ENCODE results near the gene HTR1D. TPM values are rescaled to one million over a fixed set of nuclear protein-coding genes. Genes with fewer than 3 reads are reported as not detected.
A peak's percentile ranks its signal among the peaks of the same experiment; 100 is the strongest.
"Not testable (repeated sequence)": the region's sequence is repeated elsewhere in the genome, so short reads cannot be mapped to it uniquely, and the experiment has no call there.

The HTR1D gene, protein sequence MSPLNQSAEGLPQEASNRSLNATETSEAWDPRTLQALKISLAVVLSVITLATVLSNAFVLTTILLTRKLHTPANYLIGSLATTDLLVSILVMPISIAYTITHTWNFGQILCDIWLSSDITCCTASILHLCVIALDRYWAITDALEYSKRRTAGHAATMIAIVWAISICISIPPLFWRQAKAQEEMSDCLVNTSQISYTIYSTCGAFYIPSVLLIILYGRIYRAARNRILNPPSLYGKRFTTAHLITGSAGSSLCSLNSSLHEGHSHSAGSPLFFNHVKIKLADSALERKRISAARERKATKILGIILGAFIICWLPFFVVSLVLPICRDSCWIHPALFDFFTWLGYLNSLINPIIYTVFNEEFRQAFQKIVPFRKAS
- not detected for total RNA-seq

DNA sequence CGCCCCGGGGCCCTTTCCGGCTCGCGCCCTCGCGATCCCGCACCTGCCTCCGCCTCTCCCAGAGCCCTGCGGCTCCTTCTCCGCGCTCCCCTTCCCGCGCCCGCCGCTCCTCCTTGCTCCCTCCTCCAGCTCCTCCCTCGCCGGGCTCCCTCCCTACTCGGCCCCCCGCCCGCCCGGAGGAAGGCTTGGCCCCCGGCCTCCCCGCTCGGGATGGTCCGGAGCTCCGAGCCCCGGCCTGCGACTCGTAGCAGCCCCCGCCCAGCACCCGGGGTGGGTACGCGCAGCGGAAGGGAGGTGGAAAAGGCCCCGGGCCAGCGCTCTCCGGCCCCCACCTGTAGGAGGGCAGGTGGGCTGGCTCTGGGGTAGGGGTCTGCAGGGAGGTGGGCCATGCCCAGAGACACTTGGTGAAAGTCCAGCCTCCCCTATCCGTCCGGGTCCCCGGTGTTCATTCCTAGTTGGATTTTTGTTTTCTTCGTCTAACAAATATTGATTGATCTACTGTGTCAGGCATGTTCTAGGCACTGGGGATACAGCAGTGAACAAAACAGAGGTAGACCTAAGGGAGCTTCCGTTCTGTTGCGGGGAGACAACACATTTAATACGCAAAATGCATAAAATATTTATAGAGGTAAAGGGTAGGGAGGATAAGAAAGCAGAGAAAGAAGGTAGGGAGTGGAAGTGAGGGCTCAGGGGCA, at the start of gene HTR1D:
Gene HTR1D (minus strand): TSS at position 82 of the 695 bp plus-strand sequence. CDS start 23,283 bp downstream, outside the sequence.
- Mint-ChIP-seq H3K27me3 (ENCODE audit: low read depth) (peaks cover 65% of the 10 kb centered on the region), H3K27ac (no peak within 1 kb of the TSS), H3K4me1 (ENCODE audit: low read depth) (no peaks in the 10 kb centered on the region), H3K4me3 (peak within 1 kb of the TSS; percentile 64 to 66), H3K36me3 (ENCODE audit: insufficient read depth in 2 of 2) (no peaks in the 10 kb centered on the region), H3K9me3 (no peaks in the 10 kb centered on the region)
- ATAC-seq (replicated peaks in 1 of 2) (peak in 1 of 2 donors; percentile 19), DNase-seq (peak in 1 of 2 donors; percentile 4)

DNA sequence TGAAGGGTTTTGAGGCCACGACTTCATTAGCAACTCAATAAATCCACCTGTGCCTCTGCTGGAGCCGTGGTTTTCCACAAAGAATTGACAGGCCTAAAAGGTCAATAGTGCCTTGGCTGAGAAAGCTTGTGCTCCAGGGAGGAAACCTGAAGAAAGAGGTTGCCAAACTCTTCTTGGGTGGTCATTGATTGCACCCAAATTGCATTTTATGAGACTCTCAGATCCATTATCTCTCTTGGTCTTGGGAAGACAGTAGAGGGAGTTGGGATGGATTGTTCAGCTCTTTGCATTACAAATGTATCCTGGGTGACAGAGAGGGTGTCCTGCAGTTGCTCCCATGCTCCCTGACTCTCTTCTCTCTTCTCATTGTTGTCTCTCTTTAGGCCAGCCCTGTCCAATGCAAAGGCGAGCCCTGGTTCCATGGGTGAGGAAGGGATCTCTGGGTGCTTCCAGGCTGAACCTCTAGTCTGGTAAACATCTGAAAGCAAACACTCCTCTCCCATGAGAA, 46.1 kb upstream of the HTR1D start:
- ATAC-seq (replicated peaks in 1 of 2) = no peak
- Mint-ChIP-seq H3K4me3 (no peak overlapping the region), H3K27me3 (ENCODE audit: low read depth) (no peaks in the 10 kb centered on the region), H3K36me3 (ENCODE audit: insufficient read depth in 2 of 2) (no peaks in the 10 kb centered on the region), H3K27ac (no peak overlapping the region), H3K4me1 (ENCODE audit: low read depth) (no peaks in the 10 kb centered on the region), H3K9me3 (no peaks in the 10 kb centered on the region)
- no peak for DNase-seq

DNA sequence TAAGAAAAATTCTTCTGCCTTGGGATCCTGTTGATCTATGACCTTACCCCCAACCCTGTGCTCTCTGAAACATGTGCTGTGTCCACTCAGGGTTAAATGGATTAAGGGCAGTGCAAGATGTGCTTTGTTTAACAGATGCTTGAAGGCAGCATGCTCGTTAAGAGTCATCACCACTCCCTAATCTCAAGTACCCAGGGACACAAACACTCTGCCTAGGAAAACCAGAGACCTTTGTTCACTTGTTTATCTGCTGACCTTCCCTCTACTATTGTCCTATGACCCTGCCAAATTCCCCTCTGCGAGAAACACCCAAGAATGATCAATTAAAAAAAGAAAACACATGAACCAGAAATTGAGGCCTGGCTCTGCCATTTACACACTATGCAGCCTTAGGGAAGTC, 40.8 kb upstream of the HTR1D start:
- ATAC-seq (replicated peaks in 1 of 2); H3K4me1 Mint-ChIP-seq (ENCODE audit: low read depth); H3K27me3 Mint-ChIP-seq (ENCODE audit: low read depth); DNase-seq; H3K36me3 Mint-ChIP-seq (ENCODE audit: insufficient read depth in 2 of 2); H3K4me3 Mint-ChIP-seq; H3K9me3 Mint-ChIP-seq; H3K27ac Mint-ChIP-seq: not testable (repeated sequence)

DNA sequence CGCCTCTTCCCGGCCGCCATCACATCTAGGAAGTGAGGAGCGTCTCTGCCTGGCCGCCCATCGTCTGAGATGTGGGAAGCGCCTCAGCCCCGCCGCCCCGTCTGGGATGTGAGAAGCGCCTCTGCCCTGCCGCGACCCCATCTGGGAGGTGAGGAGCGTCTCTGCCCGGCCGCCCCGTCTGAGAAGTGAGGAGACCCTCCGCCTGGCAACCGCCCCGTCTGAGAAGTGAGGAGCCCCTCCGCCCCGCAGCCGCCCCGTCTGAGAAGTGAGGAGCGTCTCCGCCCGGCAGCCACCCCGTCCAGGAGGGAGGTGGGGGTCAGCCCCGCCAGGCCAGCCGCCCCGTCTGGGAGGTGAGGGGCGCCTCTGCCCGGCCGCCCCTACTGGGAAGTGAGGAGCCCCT, 40.1 kb upstream of the HTR1D start:
- H3K27ac Mint-ChIP-seq; H3K9me3 Mint-ChIP-seq; H3K36me3 Mint-ChIP-seq (ENCODE audit: insufficient read depth in 2 of 2); ATAC-seq (replicated peaks in 1 of 2); H3K4me1 Mint-ChIP-seq (ENCODE audit: low read depth); DNase-seq; H3K27me3 Mint-ChIP-seq (ENCODE audit: low read depth); H3K4me3 Mint-ChIP-seq: not testable (repeated sequence)

DNA sequence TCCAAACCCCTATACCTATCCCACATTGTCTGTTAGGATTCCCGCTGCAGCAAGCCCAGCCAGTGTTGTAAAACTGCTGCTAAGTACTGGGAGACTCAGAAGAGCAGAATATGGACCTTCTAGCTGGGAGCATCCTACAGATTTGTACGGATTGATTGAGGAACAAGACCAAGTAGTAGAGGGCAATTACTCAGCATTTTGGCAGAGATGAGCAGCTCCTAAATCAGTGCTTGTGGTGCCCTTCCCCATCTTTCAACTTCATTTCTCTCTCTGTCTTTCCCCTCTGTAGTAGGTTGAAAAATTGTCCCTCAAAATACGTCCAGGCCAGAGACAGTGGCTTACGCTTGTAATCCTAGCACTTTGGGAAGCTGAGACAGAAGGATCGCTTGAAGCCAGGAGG, 37.3 kb upstream of the HTR1D start:
- Mint-ChIP-seq H3K27ac (no peak overlapping the region), H3K4me3 (no peak overlapping the region), H3K36me3 (ENCODE audit: insufficient read depth in 2 of 2) (no peaks in the 10 kb centered on the region), H3K9me3 (no peaks in the 10 kb centered on the region), H3K4me1 (ENCODE audit: low read depth) (no peaks in the 10 kb centered on the region), H3K27me3 (ENCODE audit: low read depth) (no peaks in the 10 kb centered on the region)
- ATAC-seq (replicated peaks in 1 of 2) = no peak
- DNase-seq = no peak

DNA sequence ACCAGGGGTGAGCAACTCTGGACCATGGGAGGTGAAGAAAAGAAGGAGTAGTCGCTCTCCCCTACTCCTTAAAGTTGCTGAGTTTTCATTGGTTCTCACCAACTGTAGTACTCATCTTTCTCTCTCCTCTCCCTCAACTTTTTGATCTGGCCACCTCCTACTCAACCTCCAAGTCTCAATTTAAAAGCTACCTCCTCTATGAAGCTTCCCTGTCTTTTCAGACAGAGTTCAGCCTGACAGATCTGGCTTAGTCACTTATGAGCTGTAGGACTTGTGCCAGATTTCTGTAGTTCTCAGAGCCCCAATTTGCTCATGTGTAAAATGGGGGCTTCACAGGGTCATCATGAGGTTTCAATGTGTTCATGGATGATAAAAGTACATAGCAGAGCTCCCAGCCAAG, 34.5 kb upstream of the HTR1D start:
- Mint-ChIP-seq H3K36me3 (ENCODE audit: insufficient read depth in 2 of 2) (no peaks in the 10 kb centered on the region), H3K4me1 (ENCODE audit: low read depth) (no peaks in the 10 kb centered on the region), H3K4me3 (no peak overlapping the region), H3K9me3 (no peaks in the 10 kb centered on the region), H3K27me3 (ENCODE audit: low read depth) (no peaks in the 10 kb centered on the region), H3K27ac (no peak overlapping the region)
- DNase-seq (no peak), ATAC-seq (replicated peaks in 1 of 2) (no peak)

DNA sequence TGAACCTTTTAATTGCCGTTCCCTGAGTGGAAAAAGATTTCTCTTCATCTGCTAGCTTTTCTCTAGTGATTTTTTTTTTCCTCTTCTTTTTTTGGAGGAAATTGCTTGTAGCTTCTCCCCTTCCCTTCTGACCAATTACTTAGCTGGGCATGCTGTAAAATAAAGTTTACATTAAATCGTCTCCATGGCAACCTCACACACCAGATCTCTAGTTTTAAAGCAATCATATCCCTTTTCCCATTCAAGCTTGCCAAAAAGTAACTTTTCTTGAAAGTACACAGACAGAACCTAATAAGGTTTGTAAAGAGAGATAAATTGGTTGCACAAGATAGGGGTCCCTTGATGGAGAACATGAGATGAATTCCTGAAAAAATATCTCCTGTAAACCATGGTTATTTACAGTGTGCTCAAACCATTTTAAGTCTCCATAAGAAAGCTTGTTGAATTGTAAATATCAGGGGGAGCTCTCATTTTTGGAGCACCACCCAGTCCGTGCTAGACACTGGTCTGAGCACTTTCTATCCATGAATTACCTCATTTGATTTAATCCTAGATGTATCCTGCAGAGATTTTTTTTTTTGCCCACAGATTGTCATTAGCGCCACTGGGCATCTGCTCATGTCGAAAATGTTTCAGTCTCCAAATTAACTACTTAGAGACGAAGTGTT, 32.6 kb upstream of the HTR1D start:
- no peak for DNase-seq
- ATAC-seq (replicated peaks in 1 of 2) = no peak
- Mint-ChIP-seq H3K27me3 (ENCODE audit: low read depth) (no peaks in the 10 kb centered on the region), H3K4me1 (ENCODE audit: low read depth) (no peaks in the 10 kb centered on the region), H3K36me3 (ENCODE audit: insufficient read depth in 2 of 2) (no peaks in the 10 kb centered on the region), H3K9me3 (no peaks in the 10 kb centered on the region), H3K27ac (no peak overlapping the region), H3K4me3 (no peak overlapping the region)

DNA sequence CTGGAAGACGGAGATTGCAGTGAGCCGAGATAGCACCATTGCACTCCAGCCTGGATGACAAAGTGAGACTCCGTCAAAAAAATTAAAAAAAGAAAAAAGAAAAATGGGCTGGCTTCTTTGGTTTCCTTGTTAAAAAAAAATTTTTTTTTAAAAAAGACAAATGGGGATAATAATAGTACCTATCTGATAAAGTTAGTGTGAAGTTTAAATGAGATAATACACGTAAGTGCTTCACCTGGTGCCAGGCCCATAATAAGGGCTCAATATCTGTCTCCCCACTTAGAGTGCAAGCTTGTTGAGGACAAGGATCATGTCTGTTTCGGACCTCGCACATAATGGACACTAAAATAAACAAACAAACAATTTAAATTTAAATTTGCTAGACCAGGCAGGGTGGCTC, 30.0 kb upstream of the HTR1D start:
- ATAC-seq (replicated peaks in 1 of 2) (no peak), DNase-seq (no peak)
- H3K9me3 Mint-ChIP-seq = no peaks in the 10 kb centered on the region
- H3K4me1 Mint-ChIP-seq (ENCODE audit: low read depth) = no peaks in the 10 kb centered on the region
- H3K27me3 Mint-ChIP-seq (ENCODE audit: low read depth) = no peaks in the 10 kb centered on the region
- H3K4me3 Mint-ChIP-seq = no peak overlapping the region
- H3K36me3 Mint-ChIP-seq (ENCODE audit: insufficient read depth in 2 of 2) = no peaks in the 10 kb centered on the region
- no peak overlapping the region for H3K27ac Mint-ChIP-seq

DNA sequence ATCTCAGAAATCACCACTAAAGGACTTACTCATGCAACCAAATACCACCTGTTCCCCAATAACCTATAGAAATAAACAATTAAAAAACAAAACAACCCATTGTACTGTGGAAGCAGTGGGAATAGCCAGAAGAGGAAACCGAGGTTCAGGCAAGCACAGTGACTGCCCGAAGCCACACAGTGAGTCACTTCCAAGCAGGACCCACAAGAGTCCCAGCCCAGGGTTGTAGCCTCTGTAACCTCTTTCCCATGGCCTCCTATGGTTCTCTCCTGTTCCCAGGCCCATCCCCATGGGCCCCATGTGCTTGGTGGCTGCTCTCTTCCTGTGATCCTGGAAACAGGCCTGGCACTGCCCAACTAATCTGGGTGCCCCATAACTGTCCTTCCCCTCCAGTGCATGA, 29.0 kb upstream of the HTR1D start:
- no peaks in the 10 kb centered on the region for H3K36me3 Mint-ChIP-seq (ENCODE audit: insufficient read depth in 2 of 2)
- no peaks in the 10 kb centered on the region for H3K4me1 Mint-ChIP-seq (ENCODE audit: low read depth)
- no peaks in the 10 kb centered on the region for H3K9me3 Mint-ChIP-seq
- H3K4me3 Mint-ChIP-seq = no peak overlapping the region
- no peaks in the 10 kb centered on the region for H3K27me3 Mint-ChIP-seq (ENCODE audit: low read depth)
- ATAC-seq (replicated peaks in 1 of 2) = no peak
- H3K27ac Mint-ChIP-seq = no peak overlapping the region
- DNase-seq = no peak

DNA sequence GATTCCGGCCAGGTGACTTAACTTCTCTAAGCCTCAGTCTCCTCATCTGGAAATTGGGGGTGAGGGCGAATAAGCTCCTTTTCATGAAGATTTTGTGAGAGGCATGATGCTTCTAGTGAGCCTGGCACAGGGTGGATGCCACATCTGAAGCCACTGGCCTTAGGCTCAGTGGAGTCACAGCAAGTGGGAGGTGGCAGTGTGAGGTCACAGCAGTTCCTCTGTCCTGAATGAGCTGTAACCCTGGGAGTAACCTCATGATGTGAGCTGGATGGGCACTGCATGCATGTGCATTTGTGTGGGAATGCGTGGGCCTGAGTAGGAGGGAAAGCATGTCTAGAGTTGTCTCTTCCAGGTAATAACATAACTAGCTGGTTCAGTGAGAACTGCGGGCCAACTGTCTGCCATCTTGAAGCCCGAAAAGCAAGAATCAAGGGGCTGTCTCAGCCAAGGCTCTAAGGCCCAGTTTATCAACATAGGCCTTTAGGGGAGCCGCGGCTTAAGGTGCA, 27.0 kb upstream of the HTR1D start:
- no peaks in the 10 kb centered on the region for H3K9me3 Mint-ChIP-seq
- no peak for ATAC-seq (replicated peaks in 1 of 2)
- DNase-seq = no peak
- no peak overlapping the region for H3K4me3 Mint-ChIP-seq
- H3K27me3 Mint-ChIP-seq (ENCODE audit: low read depth) = no peaks in the 10 kb centered on the region
- H3K27ac Mint-ChIP-seq = no peak overlapping the region
- H3K36me3 Mint-ChIP-seq (ENCODE audit: insufficient read depth in 2 of 2) = no peaks in the 10 kb centered on the region
- no peaks in the 10 kb centered on the region for H3K4me1 Mint-ChIP-seq (ENCODE audit: low read depth)

DNA sequence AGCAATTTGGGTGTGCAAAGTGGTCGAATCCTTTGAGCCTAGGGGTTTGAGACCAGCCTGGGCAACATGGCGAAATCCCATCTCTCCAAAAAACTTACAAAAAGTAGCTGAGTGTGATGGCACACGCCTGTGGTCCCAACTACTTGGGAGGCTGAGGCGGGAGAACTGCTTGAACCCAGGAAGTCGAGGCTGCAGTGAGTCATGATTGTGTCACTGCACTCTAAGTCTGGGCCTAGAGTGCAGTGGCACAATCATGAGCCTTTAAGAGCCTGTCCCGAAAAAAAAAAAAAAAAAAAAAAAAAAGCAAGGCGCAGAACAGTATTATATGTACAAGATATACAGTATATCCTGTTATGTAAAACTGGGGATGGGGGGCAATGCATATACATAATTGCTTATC, 25.1 kb upstream of the HTR1D start:
- Mint-ChIP-seq H3K4me1 (ENCODE audit: low read depth) (no peaks in the 10 kb centered on the region), H3K27me3 (ENCODE audit: low read depth) (no peaks in the 10 kb centered on the region), H3K4me3 (no peak overlapping the region), H3K36me3 (ENCODE audit: insufficient read depth in 2 of 2) (no peaks in the 10 kb centered on the region), H3K27ac (no peak overlapping the region), H3K9me3 (no peaks in the 10 kb centered on the region)
- DNase-seq = no peak
- no peak for ATAC-seq (replicated peaks in 1 of 2)

DNA sequence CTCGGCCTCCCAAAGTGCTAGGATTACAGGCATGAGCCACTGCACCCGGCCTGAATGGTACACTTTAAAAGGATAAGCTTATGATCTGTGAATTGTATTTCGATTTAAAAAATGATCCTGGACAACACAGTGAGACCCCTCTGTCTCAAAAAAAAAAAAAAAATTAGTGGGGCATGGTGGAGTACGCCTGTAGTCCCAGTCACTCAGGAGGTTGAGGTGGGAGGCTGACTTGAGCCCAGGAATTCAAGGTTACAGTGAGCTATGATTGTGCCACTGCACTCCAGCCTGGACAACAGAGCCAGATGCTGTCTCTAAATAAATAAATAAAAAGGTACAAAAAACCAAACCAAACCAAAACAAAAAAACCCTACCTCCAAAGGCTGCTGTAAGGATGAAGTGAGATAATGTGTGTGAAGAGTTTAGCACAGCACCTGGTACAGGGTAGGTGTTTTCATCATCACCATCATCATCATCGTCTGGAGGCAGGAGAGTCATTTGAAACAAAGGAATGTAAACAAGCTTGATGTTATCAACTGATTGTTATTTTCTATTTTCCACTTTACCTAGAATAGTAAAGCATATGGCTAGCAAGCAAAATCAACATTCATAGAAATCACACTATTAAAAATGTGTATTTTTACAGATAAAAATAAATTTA, 22.5 kb upstream of the HTR1D start:
- no peak overlapping the region for H3K27ac Mint-ChIP-seq
- H3K27me3 Mint-ChIP-seq (ENCODE audit: low read depth) = no peaks in the 10 kb centered on the region
- H3K4me3 Mint-ChIP-seq = no peak overlapping the region
- H3K36me3 Mint-ChIP-seq (ENCODE audit: insufficient read depth in 2 of 2) = no peaks in the 10 kb centered on the region
- H3K9me3 Mint-ChIP-seq = no peaks in the 10 kb centered on the region
- H3K4me1 Mint-ChIP-seq (ENCODE audit: low read depth) = no peaks in the 10 kb centered on the region
- DNase-seq = no peak
- ATAC-seq (replicated peaks in 1 of 2) = no peak

DNA sequence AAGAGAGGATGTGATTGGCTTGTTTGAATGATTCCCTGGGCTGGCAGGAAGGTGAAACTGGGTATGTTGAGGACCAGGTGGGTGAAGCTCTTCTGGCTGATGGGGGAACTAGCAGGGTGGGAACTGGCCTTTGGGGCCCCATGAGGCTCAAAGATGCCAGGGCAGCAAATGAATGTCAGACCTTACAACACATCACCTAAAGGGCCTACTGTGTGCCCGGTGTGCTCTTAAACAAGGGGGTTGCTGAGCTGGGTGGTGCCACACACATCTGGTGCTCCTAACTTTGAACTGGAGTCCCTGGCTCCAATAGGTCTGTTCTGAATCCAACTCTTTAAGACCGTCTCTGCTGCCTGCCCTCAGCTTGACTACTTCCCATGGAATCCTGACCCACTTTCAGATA, 21.3 kb upstream of the HTR1D start:
- no peaks in the 10 kb centered on the region for H3K27me3 Mint-ChIP-seq (ENCODE audit: low read depth)
- no peaks in the 10 kb centered on the region for H3K9me3 Mint-ChIP-seq
- DNase-seq (no peak), ATAC-seq (replicated peaks in 1 of 2) (no peak)
- H3K4me3 Mint-ChIP-seq = no peak overlapping the region
- no peaks in the 10 kb centered on the region for H3K4me1 Mint-ChIP-seq (ENCODE audit: low read depth)
- no peak overlapping the region for H3K27ac Mint-ChIP-seq
- H3K36me3 Mint-ChIP-seq (ENCODE audit: insufficient read depth in 2 of 2) = no peaks in the 10 kb centered on the region

Data from activated T-cell treated with anti-CD3 and anti-CD28 coated beads, Interleukin-2, amount 50 U/mL, for 72 hours (primary cell).